Measurements from ENCODE around the gene CAMTA1.

The CAMTA1 gene

DNA sequence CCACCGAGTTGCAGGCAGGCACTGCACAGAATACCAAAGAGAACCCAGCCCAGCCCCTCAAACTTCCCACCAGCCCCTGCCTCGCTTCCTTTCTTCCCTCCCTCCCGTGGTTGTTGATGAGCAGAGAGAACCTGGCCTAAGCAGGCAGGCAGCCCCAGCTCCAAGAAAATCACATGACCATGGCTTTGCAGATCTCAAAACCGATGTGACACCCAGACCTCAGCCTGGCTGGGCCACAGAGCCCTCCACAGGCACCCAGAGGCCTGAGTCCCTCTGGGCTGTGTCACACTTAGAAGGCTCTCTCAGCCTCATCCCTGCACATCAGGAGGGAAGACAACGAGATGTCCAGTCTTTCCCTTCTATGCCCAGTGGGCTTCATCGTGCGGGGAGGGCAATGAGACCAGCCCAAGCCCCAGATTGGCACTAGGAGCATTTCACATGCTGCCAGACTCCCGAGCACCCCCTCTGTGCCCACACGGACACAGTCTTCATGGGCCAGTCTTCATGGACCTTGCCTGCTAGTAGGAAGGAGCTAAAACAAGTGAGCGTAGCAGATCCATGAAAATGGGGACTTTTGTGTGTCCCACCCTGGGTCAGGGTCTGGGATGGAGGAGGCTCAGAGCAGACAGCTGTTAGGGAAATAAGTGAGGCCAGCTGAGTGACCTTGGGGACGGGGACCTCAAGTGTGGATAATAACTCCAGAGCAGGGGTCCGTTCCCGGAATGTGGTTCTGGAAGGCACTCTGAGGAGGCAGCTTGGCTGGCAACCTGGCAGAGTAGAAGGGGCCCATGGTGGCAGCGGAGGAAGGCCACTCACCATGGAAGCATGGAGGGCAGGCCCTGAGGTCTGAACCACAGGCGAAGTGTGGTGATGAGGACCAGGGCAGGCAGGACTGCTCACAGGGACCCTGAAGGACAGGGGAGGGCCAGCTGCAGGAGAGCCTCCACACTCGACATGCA is 781.4 kb downstream of the CAMTA1 start:
- Histone ChIP-seq H3K9ac (ENCODE audit: low read length in 5 of 5) (no peak overlapping the region), H3K4me3 (ENCODE audit: low read depth in 1 of 5, low read length in 5 of 5) (no peak overlapping the region), H3K9me3 (ENCODE audit: control insufficient read depth in 5 of 5, low read length in 5 of 5) (peaks cover 0 to 14% (median 0%) of the 10 kb centered on the region in 5 donors), H3K4me1 (ENCODE audit: control insufficient read depth in 5 of 5, insufficient read depth in 5 of 5, low read length in 5 of 5) (no peaks in the 10 kb centered on the region), H3K36me3 (ENCODE audit: control insufficient read depth in 5 of 5, insufficient read depth in 5 of 5, low read length in 5 of 5) (no peaks in the 10 kb centered on the region), H3K27ac (ENCODE audit: low read depth, low read length) (no peak overlapping the region), H3K27me3 (ENCODE audit: control insufficient read depth in 5 of 5, insufficient read depth in 4 of 5, low read length in 5 of 5) (peaks cover 0 to 6% (median 0%) of the 10 kb centered on the region in 5 donors)

DNA sequence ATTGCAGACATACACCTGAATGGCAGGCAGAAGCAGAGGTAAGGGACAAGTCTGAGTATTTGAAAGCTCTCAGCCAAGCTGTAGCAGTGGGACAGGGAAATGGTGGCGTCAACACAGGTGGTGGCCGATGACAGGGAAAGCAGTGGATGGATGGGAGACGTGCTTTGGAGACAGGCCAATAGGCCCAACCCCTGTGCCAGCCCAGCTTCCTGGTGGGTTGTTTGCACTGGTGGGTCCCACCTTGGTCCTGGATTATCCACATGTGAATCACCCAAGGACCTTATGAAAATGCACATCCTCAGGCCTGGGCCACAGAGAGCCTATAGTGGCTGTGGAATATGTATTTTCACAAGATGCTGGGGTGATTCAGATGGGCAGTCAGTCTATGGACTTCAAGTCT is 782.1 kb downstream of the CAMTA1 start:
- no peaks in the 10 kb centered on the region for H3K36me3 ChIP-seq (ENCODE audit: control insufficient read depth in 5 of 5, insufficient read depth in 5 of 5, low read length in 5 of 5)
- H3K4me1 ChIP-seq (ENCODE audit: control insufficient read depth in 5 of 5, insufficient read depth in 5 of 5, low read length in 5 of 5), result no peaks in the 10 kb centered on the region
- H3K27ac ChIP-seq (ENCODE audit: low read depth, low read length), result no peak overlapping the region
- peaks cover 0 to 6% (median 0%) of the 10 kb centered on the region in 5 donors for H3K27me3 ChIP-seq (ENCODE audit: control insufficient read depth in 5 of 5, insufficient read depth in 4 of 5, low read length in 5 of 5)
- H3K9ac ChIP-seq (ENCODE audit: low read length in 5 of 5), result no peak overlapping the region
- peaks cover 0 to 14% (median 0%) of the 10 kb centered on the region in 5 donors for H3K9me3 ChIP-seq (ENCODE audit: control insufficient read depth in 5 of 5, low read length in 5 of 5)
- H3K4me3 ChIP-seq (ENCODE audit: low read depth in 1 of 5, low read length in 5 of 5), result no peak overlapping the region

DNA sequence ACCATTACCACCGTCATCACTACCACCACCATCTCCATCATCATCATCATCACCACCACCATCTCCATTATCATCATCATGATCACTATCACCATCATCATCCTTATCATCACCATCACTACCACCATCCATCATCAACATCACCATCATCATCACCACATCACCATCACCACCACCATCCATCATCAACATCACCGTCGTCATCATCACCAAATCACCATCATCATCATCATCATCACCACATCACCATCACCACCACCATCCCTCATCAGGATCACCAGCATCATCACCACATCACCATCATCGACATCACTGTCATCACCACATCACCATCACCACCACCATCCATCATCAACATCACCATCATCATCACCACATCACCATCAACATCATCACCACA is 782.8 kb downstream of the CAMTA1 start:
- Histone ChIP-seq H3K9ac (ENCODE audit: low read length in 5 of 5) (no peak overlapping the region), H3K27me3 (ENCODE audit: control insufficient read depth in 5 of 5, insufficient read depth in 4 of 5, low read length in 5 of 5) (peaks cover 0 to 6% (median 0%) of the 10 kb centered on the region in 5 donors), H3K4me3 (ENCODE audit: low read depth in 1 of 5, low read length in 5 of 5) (no peak overlapping the region), H3K4me1 (ENCODE audit: control insufficient read depth in 5 of 5, insufficient read depth in 5 of 5, low read length in 5 of 5) (no peaks in the 10 kb centered on the region), H3K36me3 (ENCODE audit: control insufficient read depth in 5 of 5, insufficient read depth in 5 of 5, low read length in 5 of 5) (no peaks in the 10 kb centered on the region), H3K27ac (ENCODE audit: low read depth, low read length) (no peak overlapping the region), H3K9me3 (ENCODE audit: control insufficient read depth in 5 of 5, low read length in 5 of 5) (peaks cover 0 to 14% (median 0%) of the 10 kb centered on the region in 5 donors)

DNA sequence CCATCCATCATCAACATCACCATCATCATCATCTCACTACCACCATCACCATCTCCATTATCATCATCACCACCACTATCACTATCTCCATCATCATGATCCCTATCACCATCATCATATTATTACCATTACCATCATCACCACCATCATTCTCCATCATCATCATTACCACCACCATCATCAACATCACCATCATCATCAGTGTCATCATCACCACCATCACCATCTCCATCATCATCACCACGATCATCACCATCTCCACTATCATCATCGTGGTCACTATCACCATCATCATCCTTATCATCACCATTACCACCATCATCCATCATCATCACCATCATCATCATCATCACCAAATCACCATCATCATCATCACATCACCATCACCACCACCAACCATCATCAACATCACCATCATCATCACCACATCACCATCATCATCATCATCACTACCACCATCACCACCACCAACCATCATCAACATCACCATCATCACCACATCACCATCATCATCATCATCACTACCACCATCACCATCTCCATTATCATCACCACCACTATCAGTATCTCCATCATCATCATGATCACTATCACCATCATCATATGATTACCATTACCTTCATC is 783.8 kb downstream of the CAMTA1 start:
- no peak overlapping the region for H3K9ac ChIP-seq (ENCODE audit: low read length in 5 of 5)
- H3K9me3 ChIP-seq (ENCODE audit: control insufficient read depth in 5 of 5, low read length in 5 of 5), result peaks cover 0 to 14% (median 0%) of the 10 kb centered on the region in 5 donors
- H3K36me3 ChIP-seq (ENCODE audit: control insufficient read depth in 5 of 5, insufficient read depth in 5 of 5, low read length in 5 of 5), result no peaks in the 10 kb centered on the region
- H3K27ac ChIP-seq (ENCODE audit: low read depth, low read length), result no peak overlapping the region
- H3K4me3 ChIP-seq (ENCODE audit: low read depth in 1 of 5, low read length in 5 of 5), result no peak overlapping the region
- H3K4me1 ChIP-seq (ENCODE audit: control insufficient read depth in 5 of 5, insufficient read depth in 5 of 5, low read length in 5 of 5), result no peaks in the 10 kb centered on the region
- H3K27me3 ChIP-seq (ENCODE audit: control insufficient read depth in 5 of 5, insufficient read depth in 4 of 5, low read length in 5 of 5), result peaks cover 0 to 4% (median 2%) of the 10 kb centered on the region in 5 donors

DNA sequence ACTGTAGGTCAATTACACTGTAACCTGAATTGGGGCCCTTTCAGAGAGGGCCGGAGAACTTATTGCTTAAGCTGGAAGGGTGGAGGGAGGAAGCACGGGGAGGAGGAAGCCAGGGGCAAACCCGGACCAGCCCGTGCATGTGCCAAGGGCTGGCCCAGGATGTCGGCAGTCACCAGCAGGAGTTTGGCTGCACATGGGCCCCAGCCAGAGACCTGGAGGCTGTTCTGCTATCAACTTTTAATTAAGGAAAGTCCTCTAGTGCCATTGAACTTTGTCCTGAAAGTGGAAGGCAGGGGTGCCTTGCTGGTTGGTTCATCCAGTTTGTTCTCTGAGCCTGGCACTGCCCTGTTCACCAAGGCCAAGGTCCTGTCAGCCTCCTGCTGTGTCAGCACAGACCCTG is 785.1 kb downstream of the CAMTA1 start:
- Histone ChIP-seq H3K4me1 (ENCODE audit: control insufficient read depth in 5 of 5, insufficient read depth in 5 of 5, low read length in 5 of 5) (no peaks in the 10 kb centered on the region), H3K9me3 (ENCODE audit: control insufficient read depth in 5 of 5, low read length in 5 of 5) (peaks cover 0 to 14% (median 0%) of the 10 kb centered on the region in 5 donors), H3K27ac (ENCODE audit: low read depth, low read length) (no peak overlapping the region), H3K4me3 (ENCODE audit: low read depth in 1 of 5, low read length in 5 of 5) (no peak overlapping the region), H3K9ac (ENCODE audit: low read length in 5 of 5) (no peak overlapping the region), H3K36me3 (ENCODE audit: control insufficient read depth in 5 of 5, insufficient read depth in 5 of 5, low read length in 5 of 5) (no peaks in the 10 kb centered on the region), H3K27me3 (ENCODE audit: control insufficient read depth in 5 of 5, insufficient read depth in 4 of 5, low read length in 5 of 5) (peaks cover 0 to 13% (median 7%) of the 10 kb centered on the region in 5 donors)

DNA sequence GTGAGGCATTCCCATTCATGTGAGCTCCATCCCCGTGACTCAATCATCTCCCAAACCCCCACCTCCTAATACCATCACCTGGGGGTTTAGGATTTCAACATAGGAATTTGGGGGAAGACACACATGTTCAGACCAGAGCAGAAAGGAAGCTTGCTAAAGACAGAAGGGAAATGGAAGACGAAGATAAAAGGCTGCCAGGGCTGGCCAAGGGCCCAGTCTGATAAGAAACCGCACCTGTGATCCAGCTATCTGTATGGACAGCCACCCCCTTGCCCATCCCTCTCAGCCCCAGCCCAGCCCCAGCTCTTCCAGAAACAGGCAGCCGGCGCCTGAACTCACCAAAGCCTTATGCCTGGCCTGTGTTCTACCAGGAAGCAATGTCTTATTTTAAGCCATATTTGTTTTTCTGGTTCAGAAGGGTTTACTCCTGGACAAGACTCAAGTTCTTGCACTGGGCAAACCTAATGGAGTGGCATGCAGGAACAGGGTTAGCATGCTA is 787.4 kb downstream of the CAMTA1 start:
- Histone ChIP-seq H3K27ac (ENCODE audit: low read depth, low read length) (no peak overlapping the region), H3K36me3 (ENCODE audit: control insufficient read depth in 5 of 5, insufficient read depth in 5 of 5, low read length in 5 of 5) (no peaks in the 10 kb centered on the region), H3K9ac (ENCODE audit: low read length in 5 of 5) (no peak overlapping the region), H3K9me3 (ENCODE audit: control insufficient read depth in 5 of 5, low read length in 5 of 5) (peaks cover 0 to 14% (median 0%) of the 10 kb centered on the region in 5 donors), H3K27me3 (ENCODE audit: control insufficient read depth in 5 of 5, insufficient read depth in 4 of 5, low read length in 5 of 5) (peaks cover 0 to 14% (median 10%) of the 10 kb centered on the region in 5 donors), H3K4me1 (ENCODE audit: control insufficient read depth in 5 of 5, insufficient read depth in 5 of 5, low read length in 5 of 5) (no peaks in the 10 kb centered on the region), H3K4me3 (ENCODE audit: low read depth in 1 of 5, low read length in 5 of 5) (no peak overlapping the region)

DNA sequence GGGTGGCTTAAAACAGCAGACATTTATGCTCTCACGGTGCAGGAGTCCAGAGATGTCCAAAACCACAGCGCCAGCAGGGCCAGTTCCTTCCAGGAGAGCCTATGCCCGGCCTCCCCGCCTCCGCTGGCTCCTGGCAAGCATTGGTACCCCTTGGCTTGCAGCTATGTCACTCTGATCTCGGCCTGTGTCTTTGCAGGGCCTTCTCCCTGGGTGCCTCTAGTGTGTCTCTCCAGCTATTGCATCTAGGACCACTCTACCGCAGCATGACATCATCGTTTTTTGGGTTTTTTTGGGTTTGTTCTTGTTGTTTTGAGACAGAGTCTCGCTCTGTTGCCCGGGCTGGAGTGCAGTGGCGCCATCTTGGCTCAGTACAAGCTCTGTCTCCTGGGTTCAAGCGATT is 788.2 kb downstream of the CAMTA1 start:
- Histone ChIP-seq H3K9ac (ENCODE audit: low read length in 5 of 5) (no peak overlapping the region), H3K9me3 (ENCODE audit: control insufficient read depth in 5 of 5, low read length in 5 of 5) (peaks cover 0 to 9% (median 0%) of the 10 kb centered on the region in 5 donors), H3K36me3 (ENCODE audit: control insufficient read depth in 5 of 5, insufficient read depth in 5 of 5, low read length in 5 of 5) (no peaks in the 10 kb centered on the region), H3K27me3 (ENCODE audit: control insufficient read depth in 5 of 5, insufficient read depth in 4 of 5, low read length in 5 of 5) (peaks cover 0 to 14% (median 10%) of the 10 kb centered on the region in 5 donors), H3K4me1 (ENCODE audit: control insufficient read depth in 5 of 5, insufficient read depth in 5 of 5, low read length in 5 of 5) (no peaks in the 10 kb centered on the region), H3K27ac (ENCODE audit: low read depth, low read length) (no peak overlapping the region), H3K4me3 (ENCODE audit: low read depth in 1 of 5, low read length in 5 of 5) (no peak overlapping the region)

DNA sequence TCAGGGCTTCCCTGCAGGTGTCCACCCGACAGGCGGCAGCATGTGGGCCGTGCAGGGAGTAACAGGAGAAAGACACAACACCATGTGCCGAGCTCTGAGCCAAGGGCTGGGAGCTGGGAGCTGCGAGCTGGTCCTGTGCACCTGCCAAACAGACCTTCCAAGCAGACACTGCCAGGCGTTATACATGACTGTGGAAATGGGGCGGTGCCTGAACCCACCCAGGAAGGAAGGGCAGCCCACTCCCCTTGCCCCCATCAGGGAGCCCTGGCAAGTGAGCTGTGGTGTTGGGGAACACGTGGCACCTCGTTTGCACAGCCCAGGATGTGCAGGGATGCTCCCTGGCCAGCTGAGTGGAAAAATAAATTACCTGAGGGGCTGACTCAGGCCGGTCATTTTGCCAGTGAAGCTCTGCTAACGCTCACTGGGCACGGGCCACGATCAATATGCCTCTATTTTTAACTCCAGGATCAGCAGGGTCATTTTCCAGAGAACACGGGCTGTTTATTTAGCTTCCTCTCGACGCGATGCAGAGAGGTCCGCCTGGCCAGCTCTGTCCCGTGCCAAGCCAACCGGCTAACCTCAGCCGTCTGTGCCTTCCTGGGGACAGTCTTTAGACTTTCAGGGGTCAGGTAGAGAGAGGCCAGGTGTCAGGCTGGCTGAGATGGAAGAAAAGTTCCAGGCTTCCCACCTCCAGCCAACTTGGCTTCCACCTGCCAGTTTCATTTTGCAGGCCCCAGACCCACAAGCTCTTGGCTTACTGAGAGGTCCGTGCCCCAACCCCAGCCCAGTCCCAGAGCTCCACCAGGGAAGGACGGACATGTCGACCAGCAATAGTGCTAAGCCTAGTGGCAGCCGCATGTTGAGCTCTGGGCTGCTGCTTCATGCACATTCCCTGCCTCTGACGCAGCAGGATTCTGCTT is 789.1 kb downstream of the CAMTA1 start:
- H3K27me3 ChIP-seq (ENCODE audit: control insufficient read depth in 5 of 5, insufficient read depth in 4 of 5, low read length in 5 of 5), result peaks cover 0 to 21% (median 10%) of the 10 kb centered on the region in 5 donors
- no peak overlapping the region for H3K27ac ChIP-seq (ENCODE audit: low read depth, low read length)
- H3K9ac ChIP-seq (ENCODE audit: low read length in 5 of 5), result no peak overlapping the region

DNA sequence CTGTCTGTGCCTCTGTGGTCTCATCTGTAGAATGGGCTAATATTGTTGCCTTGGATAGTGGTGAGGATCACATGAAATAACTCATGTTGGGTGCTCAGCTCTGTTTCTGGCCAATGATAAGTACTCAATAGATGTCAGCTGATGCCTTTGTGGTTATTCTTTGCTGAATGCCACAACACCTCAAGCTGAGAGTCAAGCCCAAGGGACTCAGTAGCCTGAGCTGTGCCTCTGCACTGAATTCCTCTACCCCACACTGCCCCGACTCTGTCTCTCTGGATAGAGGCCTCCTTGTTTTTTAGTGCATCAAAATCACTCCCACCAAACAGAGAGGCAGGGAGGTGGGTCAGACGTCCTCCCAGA is 789.8 kb downstream of the CAMTA1 start:
- H3K27ac ChIP-seq (ENCODE audit: low read depth, low read length), result no peak overlapping the region
- no peak overlapping the region for H3K9ac ChIP-seq (ENCODE audit: low read length in 5 of 5)
- no peaks in the 10 kb centered on the region for H3K36me3 ChIP-seq (ENCODE audit: control insufficient read depth in 5 of 5, insufficient read depth in 5 of 5, low read length in 5 of 5)
- no peaks in the 10 kb centered on the region for H3K4me1 ChIP-seq (ENCODE audit: control insufficient read depth in 5 of 5, insufficient read depth in 5 of 5, low read length in 5 of 5)
- H3K27me3 ChIP-seq (ENCODE audit: control insufficient read depth in 5 of 5, insufficient read depth in 4 of 5, low read length in 5 of 5), result peaks cover 3 to 21% (median 13%) of the 10 kb centered on the region in 5 donors
- H3K9me3 ChIP-seq (ENCODE audit: control insufficient read depth in 5 of 5, low read length in 5 of 5), result no peaks in the 10 kb centered on the region
- H3K4me3 ChIP-seq (ENCODE audit: low read depth in 1 of 5, low read length in 5 of 5), result no peak overlapping the region

More for the DNA sequence above, 789.1 kb downstream of the CAMTA1 start:
- Histone ChIP-seq H3K36me3 (ENCODE audit: control insufficient read depth in 5 of 5, insufficient read depth in 5 of 5, low read length in 5 of 5) (no peaks in the 10 kb centered on the region), H3K9me3 (ENCODE audit: control insufficient read depth in 5 of 5, low read length in 5 of 5) (peaks cover 0 to under 1% (median 0%) of the 10 kb centered on the region in 5 donors), H3K4me3 (ENCODE audit: low read depth in 1 of 5, low read length in 5 of 5) (no peak overlapping the region), H3K4me1 (ENCODE audit: control insufficient read depth in 5 of 5, insufficient read depth in 5 of 5, low read length in 5 of 5) (no peaks in the 10 kb centered on the region)

Measured in subcutaneous abdominal adipose tissue (tissue), 5 donors.